ENCODE data around the gene STMN1.
"Not testable (repeated sequence)": the region's sequence is repeated elsewhere in the genome, so short reads cannot be mapped to it uniquely, and the experiment has no call there.

Gene STMN1

DNA sequence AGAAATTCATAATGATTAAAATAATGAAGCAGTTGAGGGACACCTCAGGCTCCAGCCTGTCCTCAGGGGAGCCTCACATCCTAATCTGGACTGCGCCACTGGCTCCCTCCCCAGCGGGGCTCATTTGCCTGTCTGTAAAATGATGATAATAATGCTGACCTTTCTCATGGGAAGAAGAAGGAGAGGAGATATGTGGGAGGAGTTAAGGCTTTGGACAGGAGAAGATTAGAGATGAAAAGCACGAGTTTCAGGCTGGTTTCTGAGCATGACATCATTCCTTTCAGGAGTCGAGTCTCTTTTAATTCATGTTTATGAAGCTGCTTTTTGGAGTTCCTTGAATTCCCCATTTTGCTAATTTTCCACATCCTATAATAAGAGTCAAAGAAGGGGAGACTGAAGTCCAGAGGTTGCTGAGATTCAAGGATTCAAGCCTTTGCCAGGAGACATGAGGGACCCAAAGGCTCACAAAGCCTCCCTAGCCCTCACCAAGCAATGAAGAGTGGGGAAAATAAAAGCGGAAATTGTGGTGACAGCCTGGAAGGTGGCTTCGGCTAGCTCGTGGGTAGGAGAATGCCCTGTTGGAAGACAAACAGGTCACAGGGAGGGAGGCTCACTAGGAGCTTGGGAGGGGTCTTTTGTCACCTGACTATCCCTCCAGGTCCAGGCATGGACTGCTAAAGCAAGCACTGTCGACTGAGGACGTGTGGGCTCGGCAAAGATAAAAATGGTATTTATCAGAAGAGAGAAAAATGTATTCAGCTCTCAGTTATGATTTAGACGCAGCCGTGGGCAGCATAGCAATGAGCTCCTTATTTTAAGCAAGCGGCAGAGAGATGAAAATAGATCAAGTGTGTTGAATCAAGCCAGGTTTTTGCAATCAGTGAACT is 27.5 kb upstream of the STMN1 start:
- Histone ChIP-seq H3K9ac (ENCODE audit: low read length in 2 of 2) (no peak overlapping the region), H3K36me3 (ENCODE audit: control insufficient read depth in 2 of 2, insufficient read depth in 2 of 2, low read length in 2 of 2) (no peaks in the 10 kb centered on the region), H3K9me3 (ENCODE audit: control insufficient read depth in 2 of 2, low read length in 2 of 2) (no peaks in the 10 kb centered on the region), H3K4me3 (ENCODE audit: low read length in 2 of 2) (no peak overlapping the region), H3K27ac (ENCODE audit: low read length) (no peak overlapping the region), H3K27me3 (ENCODE audit: control insufficient read depth in 1 of 2, insufficient read depth in 2 of 2, low read length in 2 of 2) (peaks cover 0 to 2% of the 10 kb centered on the region in 2 donors), H3K4me1 (ENCODE audit: control insufficient read depth, insufficient read depth, low read length) (no peaks in the 10 kb centered on the region)

- H3K9me3 ChIP-seq (ENCODE audit: control insufficient read depth in 2 of 2, low read length in 2 of 2); H3K27me3 ChIP-seq (ENCODE audit: control insufficient read depth in 1 of 2, insufficient read depth in 2 of 2, low read length in 2 of 2); H3K4me3 ChIP-seq (ENCODE audit: low read length in 2 of 2); H3K4me1 ChIP-seq (ENCODE audit: control insufficient read depth, insufficient read depth, low read length); H3K9ac ChIP-seq (ENCODE audit: low read length in 2 of 2); H3K27ac ChIP-seq (ENCODE audit: low read length); H3K36me3 ChIP-seq (ENCODE audit: control insufficient read depth in 2 of 2, insufficient read depth in 2 of 2, low read length in 2 of 2): not testable (repeated sequence)
Measured at GRCh38 chr1:25932811-25933400, 26.7 kb upstream of the STMN1 start.

GRCh38 chr1:25932321-25932720 is 26.1 kb upstream of the STMN1 start:
- no peak overlapping the region for H3K4me3 ChIP-seq (ENCODE audit: low read length in 2 of 2)
- H3K36me3 ChIP-seq (ENCODE audit: control insufficient read depth in 2 of 2, insufficient read depth in 2 of 2, low read length in 2 of 2): no peaks in the 10 kb centered on the region
- no peaks in the 10 kb centered on the region for H3K4me1 ChIP-seq (ENCODE audit: control insufficient read depth, insufficient read depth, low read length)
- no peak overlapping the region for H3K27ac ChIP-seq (ENCODE audit: low read length)
- no peak overlapping the region for H3K9ac ChIP-seq (ENCODE audit: low read length in 2 of 2)
- H3K9me3 ChIP-seq (ENCODE audit: control insufficient read depth in 2 of 2, low read length in 2 of 2): no peaks in the 10 kb centered on the region
- H3K27me3 ChIP-seq (ENCODE audit: control insufficient read depth in 1 of 2, insufficient read depth in 2 of 2, low read length in 2 of 2): peaks cover 0 to 2% of the 10 kb centered on the region in 2 donors

DNA sequence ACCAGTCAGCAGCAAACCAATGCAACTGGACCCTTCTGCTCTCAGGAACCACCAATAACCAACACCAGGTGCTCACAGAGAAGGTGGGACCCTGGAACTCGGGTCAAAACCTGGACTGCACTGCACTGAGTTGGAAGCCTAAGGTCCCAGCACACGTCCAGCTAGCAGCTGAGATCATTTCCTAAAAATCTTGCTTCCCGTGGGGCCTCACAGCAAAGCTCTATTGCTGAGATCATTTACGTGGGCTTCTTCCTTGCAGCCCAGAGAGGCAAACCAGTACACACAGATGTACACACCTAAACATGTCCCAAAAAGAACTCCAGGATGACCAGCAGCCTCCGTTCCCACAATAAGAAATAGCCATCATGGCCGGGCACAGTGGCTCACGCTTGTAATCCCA is 22.8 kb upstream of the STMN1 start:
- H3K9me3 ChIP-seq (ENCODE audit: control insufficient read depth in 2 of 2, low read length in 2 of 2): no peaks in the 10 kb centered on the region
- H3K36me3 ChIP-seq (ENCODE audit: control insufficient read depth in 2 of 2, insufficient read depth in 2 of 2, low read length in 2 of 2): no peaks in the 10 kb centered on the region
- no peak overlapping the region for H3K9ac ChIP-seq (ENCODE audit: low read length in 2 of 2)
- H3K4me1 ChIP-seq (ENCODE audit: control insufficient read depth, insufficient read depth, low read length): no peaks in the 10 kb centered on the region
- no peak overlapping the region for H3K4me3 ChIP-seq (ENCODE audit: low read length in 2 of 2)
- H3K27me3 ChIP-seq (ENCODE audit: control insufficient read depth in 1 of 2, insufficient read depth in 2 of 2, low read length in 2 of 2): peaks cover 3 to 4% of the 10 kb centered on the region in 2 donors
- H3K27ac ChIP-seq (ENCODE audit: low read length): no peak overlapping the region

GRCh38 chr1:25927521-25928265 is 21.5 kb upstream of the STMN1 start:
- peaks cover 7 to 11% of the 10 kb centered on the region in 2 donors for H3K27me3 ChIP-seq (ENCODE audit: control insufficient read depth in 1 of 2, insufficient read depth in 2 of 2, low read length in 2 of 2)
- no peak overlapping the region for H3K27ac ChIP-seq (ENCODE audit: low read length)
- no peak overlapping the region for H3K9ac ChIP-seq (ENCODE audit: low read length in 2 of 2)
- no peaks in the 10 kb centered on the region for H3K36me3 ChIP-seq (ENCODE audit: control insufficient read depth in 2 of 2, insufficient read depth in 2 of 2, low read length in 2 of 2)
- no peak overlapping the region for H3K4me3 ChIP-seq (ENCODE audit: low read length in 2 of 2)
- H3K9me3 ChIP-seq (ENCODE audit: control insufficient read depth in 2 of 2, low read length in 2 of 2): no peaks in the 10 kb centered on the region
- H3K4me1 ChIP-seq (ENCODE audit: control insufficient read depth, insufficient read depth, low read length): peaks cover 8% of the 10 kb centered on the region

GRCh38 chr1:25926731-25927496 is 20.7 kb upstream of the STMN1 start:
- Histone ChIP-seq H3K36me3 (ENCODE audit: control insufficient read depth in 2 of 2, insufficient read depth in 2 of 2, low read length in 2 of 2) (no peaks in the 10 kb centered on the region), H3K27ac (ENCODE audit: low read length) (no peak overlapping the region), H3K9ac (ENCODE audit: low read length in 2 of 2) (no peak overlapping the region), H3K27me3 (ENCODE audit: control insufficient read depth in 1 of 2, insufficient read depth in 2 of 2, low read length in 2 of 2) (peaks cover 12 to 16% of the 10 kb centered on the region in 2 donors), H3K4me3 (ENCODE audit: low read length in 2 of 2) (no peak overlapping the region), H3K9me3 (ENCODE audit: control insufficient read depth in 2 of 2, low read length in 2 of 2) (no peaks in the 10 kb centered on the region), H3K4me1 (ENCODE audit: control insufficient read depth, insufficient read depth, low read length) (peaks cover 14% of the 10 kb centered on the region)

DNA sequence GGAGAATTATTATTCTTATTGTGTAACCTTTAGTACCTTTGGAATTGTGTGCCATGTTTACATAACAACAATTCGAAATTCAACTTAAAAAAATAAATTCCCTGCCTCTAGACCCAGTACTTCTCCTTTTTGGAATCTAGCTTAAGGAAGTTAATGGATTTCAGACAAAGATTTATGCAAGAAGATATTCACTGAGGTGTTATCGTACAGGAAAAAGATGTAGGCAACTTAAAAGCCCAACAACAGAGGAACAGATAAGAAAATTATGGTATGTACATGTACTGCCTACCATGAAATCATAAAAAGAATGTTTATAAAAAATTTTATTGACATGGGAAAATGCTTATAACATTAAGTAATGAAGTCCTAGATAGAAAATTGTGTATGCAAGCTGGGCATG is 18.2 kb upstream of the STMN1 start:
- Histone ChIP-seq H3K27ac (ENCODE audit: low read length) (no peak overlapping the region), H3K9ac (ENCODE audit: low read length in 2 of 2) (no peak overlapping the region), H3K27me3 (ENCODE audit: control insufficient read depth in 1 of 2, insufficient read depth in 2 of 2, low read length in 2 of 2) (peaks cover 13 to 16% of the 10 kb centered on the region in 2 donors)

GRCh38 chr1:25922971-25923552 is 16.8 kb upstream of the STMN1 start:
- Histone ChIP-seq H3K9me3 (ENCODE audit: control insufficient read depth in 2 of 2, low read length in 2 of 2) (no peaks in the 10 kb centered on the region), H3K4me1 (ENCODE audit: control insufficient read depth, insufficient read depth, low read length) (peaks cover 14% of the 10 kb centered on the region), H3K27ac (ENCODE audit: low read length) (peak overlapping the region; percentile 49), H3K36me3 (ENCODE audit: control insufficient read depth in 2 of 2, insufficient read depth in 2 of 2, low read length in 2 of 2) (no peaks in the 10 kb centered on the region), H3K4me3 (ENCODE audit: low read length in 2 of 2) (peak overlapping the region; percentile 74), H3K9ac (ENCODE audit: low read length in 2 of 2) (peak overlapping the region; percentile 52 to 60), H3K27me3 (ENCODE audit: control insufficient read depth in 1 of 2, insufficient read depth in 2 of 2, low read length in 2 of 2) (peaks cover 16% of the 10 kb centered on the region in 2 donors)

More for the DNA sequence above, 18.2 kb upstream of the STMN1 start:
- H3K4me1 ChIP-seq (ENCODE audit: control insufficient read depth, insufficient read depth, low read length): peaks cover 14% of the 10 kb centered on the region
- H3K4me3 ChIP-seq (ENCODE audit: low read length in 2 of 2): no peak overlapping the region
- no peaks in the 10 kb centered on the region for H3K36me3 ChIP-seq (ENCODE audit: control insufficient read depth in 2 of 2, insufficient read depth in 2 of 2, low read length in 2 of 2)
- H3K9me3 ChIP-seq (ENCODE audit: control insufficient read depth in 2 of 2, low read length in 2 of 2): no peaks in the 10 kb centered on the region

- H3K27me3 ChIP-seq (ENCODE audit: control insufficient read depth in 1 of 2, insufficient read depth in 2 of 2, low read length in 2 of 2): peaks cover 16% of the 10 kb centered on the region in 2 donors
- H3K9ac ChIP-seq (ENCODE audit: low read length in 2 of 2): peak overlapping the region; percentile 42 to 52
- H3K36me3 ChIP-seq (ENCODE audit: control insufficient read depth in 2 of 2, insufficient read depth in 2 of 2, low read length in 2 of 2): no peaks in the 10 kb centered on the region
- H3K27ac ChIP-seq (ENCODE audit: low read length): peak overlapping the region; percentile 49
- peaks cover 14% of the 10 kb centered on the region for H3K4me1 ChIP-seq (ENCODE audit: control insufficient read depth, insufficient read depth, low read length)
- peak overlapping the region; percentile 74 for H3K4me3 ChIP-seq (ENCODE audit: low read length in 2 of 2)
- no peaks in the 10 kb centered on the region for H3K9me3 ChIP-seq (ENCODE audit: control insufficient read depth in 2 of 2, low read length in 2 of 2)
Measured at GRCh38 chr1:25922056-25922970, 16.1 kb upstream of the STMN1 start.
